ENCODE measurements around the gene PRRT3. TPM values are rescaled to one million over a fixed set of nuclear protein-coding genes. Genes with fewer than 3 reads are reported as not detected.

Gene PRRT3
- total RNA-seq, 1 experiment from 2014 or later: 19.5 TPM

- H3K27me3 ChIP-seq (ENCODE audit: insufficient read depth, low read length): no peaks in the 10 kb centered on the region; the same call in 1 of the 2 replicates
- H2BK5ac ChIP-seq (ENCODE audit: insufficient read length, low read length): no peak overlapping the region
- Mint-ChIP-seq H3K27ac (no peak overlapping the region), H3K9me3 (no peaks in the 10 kb centered on the region), H3K4me3 (no peak overlapping the region), H3K36me3 (ENCODE audit: insufficient read depth in 1 of 3, low read depth in 3 of 3) (no peaks in the 10 kb centered on the region), H3K4me1 (peaks cover 24 to 31% of the 10 kb centered on the region in 2 experiments), H3K27me3 (ENCODE audit: low read depth) (peaks cover 46% of the 10 kb centered on the region)
- peaks cover 3% of the 10 kb centered on the region; the same call in 1 of the 2 replicates for H3K4me1 ChIP-seq (ENCODE audit: insufficient read depth, low read length)
- H2BK20ac ChIP-seq (ENCODE audit: low read depth, low read length, poor library complexity, severe bottlenecking): no peak overlapping the region
- H3K79me1 ChIP-seq (ENCODE audit: insufficient read depth, low read depth, low read length, poor library complexity, severe bottlenecking): no peaks in the 10 kb centered on the region
- H3T11ph ChIP-seq (ENCODE audit: low read length): no peak overlapping the region
- TF ChIP-seq CTCF (conservative IDR thresholded peaks at IDR 0.05): peak; percentile 39; the same call in 2 of the 3 replicates
- DNase-seq: peak; percentile 1
- H4K8ac ChIP-seq (replicated peaks; ENCODE audit: insufficient read length, low read depth, low read length): no peak overlapping the region
- H3K56ac ChIP-seq (ENCODE audit: insufficient read length, low read depth, low read length): no peak overlapping the region
- no peaks in the 10 kb centered on the region for H4K20me1 ChIP-seq (ENCODE audit: control insufficient read depth, insufficient read depth, insufficient read length)
- no peak overlapping the region for H3K18ac ChIP-seq (ENCODE audit: insufficient read length, low read depth, low read length)
- no peak overlapping the region for H2AFZ ChIP-seq (ENCODE audit: low read length)
- no peak overlapping the region for H3K4me2 ChIP-seq (ENCODE audit: insufficient read depth, insufficient read length, low read length)
- H3K9ac ChIP-seq (ENCODE audit: extremely low read depth, insufficient read length, low read length): no peak overlapping the region
- H3K9me3 ChIP-seq (ENCODE audit: control insufficient read depth, low read depth, low read length): no peaks in the 10 kb centered on the region
- no peak overlapping the region for H3K4ac ChIP-seq (ENCODE audit: low read depth, low read length)
- H2BK15ac ChIP-seq (ENCODE audit: low read depth, low read length): no peak overlapping the region
- no peak overlapping the region for H2BK120ac ChIP-seq (ENCODE audit: low read depth, low read length, poor library complexity, severe bottlenecking)
- H2BK12ac ChIP-seq (ENCODE audit: insufficient read length, low read depth, low read length): no peak overlapping the region
- H3K27ac ChIP-seq (ENCODE audit: insufficient read length, low read depth, low read length): no peak overlapping the region
- H3K23ac ChIP-seq (ENCODE audit: insufficient read length, low read depth, low read length): no peak overlapping the region
- no peak overlapping the region for H2AK5ac ChIP-seq (ENCODE audit: insufficient read length, low read length)
- H4K91ac ChIP-seq (ENCODE audit: insufficient read length, low read depth, low read length): no peak overlapping the region
- no CpG with 5 or more reads among the region's 5 CpGs for WGBS (ENCODE audit: extremely low coverage, insufficient read length, low lambda C conversion rate)
- no peak overlapping the region for H4K5ac ChIP-seq (ENCODE audit: insufficient read length, low read depth, low read length)
- H3K23me2 ChIP-seq (ENCODE audit: insufficient read length, low read depth, low read length, poor library complexity, severe bottlenecking): no peaks in the 10 kb centered on the region
- no peaks in the 10 kb centered on the region for H3K79me2 ChIP-seq (ENCODE audit: insufficient read depth, low read length)
- no peak overlapping the region for H3K14ac ChIP-seq (ENCODE audit: insufficient read depth, low read length)
Measured at GRCh38 chr3:9957214-9957613, 5.0 kb upstream of the PRRT3 start.

Data from H9 (cell line).